Brain microvascular endothelial cell (primary cell): ENCODE data around the gene KIRREL3.

ENCODE experiments used
- DNase-seq: peaks from one replicate; pipeline ENCODE4 v3.0.0-alpha.2; 2020
- H3K27ac ChIP-seq: fragments of 250-450 bp; sonication (Bioruptor Pico); 2 replicates; pipeline ENCODE4 v1.5.1; 2020; ENCODE audit warnings: mild to moderate bottlenecking, moderate library complexity
- H3K27me3 ChIP-seq: fragments of 250-450 bp; sonication (Bioruptor Pico); replicated peaks from 2 replicates; pipeline ENCODE4 v1.5.1; 2020; ENCODE audit warnings: mild to moderate bottlenecking
- H3K36me3 ChIP-seq: fragments of 250-450 bp; sonication (Bioruptor Pico); replicated peaks from 2 replicates; pipeline ENCODE4 v1.5.1; 2020; ENCODE audit warnings: mild to moderate bottlenecking
- H3K4me3 ChIP-seq: 2 replicates; pipeline ENCODE4 v1.5.1; 2011; ENCODE audit warnings: low read depth, mild to moderate bottlenecking, control low read depth, low read length, moderate library complexity
- CTCF ChIP-seq: IDR thresholded peaks from 2 replicates; pipeline ENCODE4 v1.5.1; 2011; ENCODE audit warnings: low read depth, mild to moderate bottlenecking, moderate library complexity, low read length, control low read depth, inconsistent platforms; ENCODE audit errors: missing control alignments
- in situ Hi-C: cut with HindIII; loops from 2 replicates; pipeline ENCODE4 v1.10.0; 2017; ENCODE audit warnings: low sequenced_read_pairs, low pct_ligation_motif_present

The KIRREL3 gene

GRCh38 chr11:126561327-126561893 is 439.2 kb downstream of the KIRREL3 start:
- in situ Hi-C loops: no loop called here
- DNase-seq: peak; percentile 53
- Histone ChIP-seq H3K27ac (no peak overlapping the region), H3K27me3 (no peaks in the 10 kb centered on the region), H3K36me3 (no peaks in the 10 kb centered on the region), H3K4me3 (no peak overlapping the region)
- no peak for TF ChIP-seq CTCF

- TF ChIP-seq CTCF: no peak
- no peak for DNase-seq
- Histone ChIP-seq H3K36me3 (no peaks in the 10 kb centered on the region), H3K27me3 (no peaks in the 10 kb centered on the region), H3K27ac (no peak overlapping the region), H3K4me3 (no peak overlapping the region)
- in situ Hi-C loops: no loop called here
Observed at GRCh38 chr11:126560221-126560620, 440.3 kb downstream of the KIRREL3 start.

DNA sequence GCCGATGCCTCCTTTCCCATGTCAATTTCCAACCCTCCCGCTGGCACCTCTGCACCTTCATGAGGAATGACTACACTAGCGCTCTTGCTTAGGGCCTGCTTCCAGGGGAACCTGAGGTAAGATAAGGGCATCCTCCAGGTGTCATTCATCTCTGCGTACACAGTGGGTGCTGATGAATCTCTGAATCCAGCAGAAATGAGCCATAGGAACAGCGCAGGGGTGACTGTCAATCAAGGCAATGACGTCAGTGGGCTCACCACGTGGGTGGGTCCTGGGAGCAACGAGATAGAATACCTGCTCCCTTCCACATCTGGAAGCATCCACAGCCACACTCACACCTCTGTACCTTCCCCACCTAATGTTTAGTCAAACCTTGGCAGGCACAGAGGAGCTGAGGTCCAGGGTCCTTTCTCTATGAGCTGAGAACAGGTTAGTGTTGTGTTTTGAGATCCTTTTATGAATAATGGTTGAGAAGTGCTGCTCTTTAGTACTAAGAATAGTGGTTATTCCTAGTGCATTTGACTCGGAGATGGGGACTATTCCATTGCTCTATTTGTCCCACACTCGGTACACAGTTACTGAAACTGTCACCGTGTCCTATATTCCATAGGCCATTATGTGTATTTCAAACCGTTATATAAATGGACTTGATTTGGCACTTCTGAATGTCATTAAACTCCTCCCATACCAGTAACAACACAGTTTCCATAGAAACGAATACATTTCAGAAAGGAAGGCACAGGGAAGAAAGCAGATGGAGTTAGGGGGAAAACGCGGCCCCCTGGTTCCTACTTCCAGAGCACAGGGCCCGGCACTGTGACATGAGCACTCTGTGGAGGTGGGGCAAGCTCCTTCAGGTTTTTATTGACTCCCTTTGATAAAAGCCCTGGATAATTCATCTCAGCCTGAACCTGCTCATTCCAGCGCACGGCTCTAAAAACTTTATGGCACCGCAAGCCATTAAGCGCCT is 451.7 kb downstream of the KIRREL3 start:
- no peak overlapping the region for H3K27ac ChIP-seq
- no peak for TF ChIP-seq CTCF
- in situ Hi-C loops: no loop called here
- no peaks in the 10 kb centered on the region for H3K36me3 ChIP-seq
- H3K4me3 ChIP-seq: no peak overlapping the region
- DNase-seq: no peak
- H3K27me3 ChIP-seq: no peaks in the 10 kb centered on the region

- TF ChIP-seq CTCF: no peak
- Histone ChIP-seq H3K36me3 (no peaks in the 10 kb centered on the region), H3K27ac (no peak overlapping the region), H3K4me3 (no peak overlapping the region), H3K27me3 (no peaks in the 10 kb centered on the region)
- in situ Hi-C loops: no loop called here
- DNase-seq: no peak
Observed at GRCh38 chr11:126547691-126548090, 452.9 kb downstream of the KIRREL3 start.

DNA sequence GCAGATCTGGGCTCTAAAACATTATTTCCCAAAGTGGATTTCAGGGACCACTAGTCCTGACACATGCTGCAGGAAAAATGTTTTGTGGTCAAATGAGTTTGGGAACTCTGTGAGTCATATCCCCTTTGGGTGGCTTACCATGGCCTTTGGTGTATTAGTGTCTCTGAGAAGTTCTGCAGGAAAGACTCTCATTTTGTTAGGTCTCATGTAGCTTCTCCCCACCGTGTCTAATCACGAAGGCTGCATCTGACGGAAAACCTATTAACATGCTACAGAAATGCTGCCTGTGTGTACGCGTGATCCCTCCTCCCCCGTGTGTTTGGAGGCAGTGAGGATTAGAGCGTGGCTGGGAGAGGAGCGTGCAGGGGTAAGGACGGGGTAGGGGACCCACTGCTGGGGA is 453.4 kb downstream of the KIRREL3 start:
- Histone ChIP-seq H3K4me3 (no peak overlapping the region), H3K27ac (no peak overlapping the region), H3K27me3 (no peaks in the 10 kb centered on the region), H3K36me3 (no peaks in the 10 kb centered on the region)
- TF ChIP-seq CTCF: no peak
- in situ Hi-C loops: no loop called here
- DNase-seq: peak; percentile 52

- no peak overlapping the region for H3K27ac ChIP-seq
- DNase-seq: no peak
- in situ Hi-C loops: no loop called here
- no peak overlapping the region for H3K4me3 ChIP-seq
- no peak for TF ChIP-seq CTCF
- H3K27me3 ChIP-seq: no peaks in the 10 kb centered on the region
- no peaks in the 10 kb centered on the region for H3K36me3 ChIP-seq
Observed at GRCh38 chr11:126546694-126547093, 453.9 kb downstream of the KIRREL3 start.
